ENCODE data around the gene NIPBL. TPM values are rescaled to one million over a fixed set of nuclear protein-coding genes. Genes with fewer than 3 reads are reported as not detected.
"Not testable (repeated sequence)": the region's sequence is repeated elsewhere in the genome, so short reads cannot be mapped to it uniquely, and the experiment has no call there.

NIPBL gene
- 10 to 100 TPM; 16.2 to 55.1 (median 26.0) TPM for total RNA-seq

GRCh38 chr5:36876299-36876964 is at the start of gene NIPBL:
Gene NIPBL, plus strand, starts transcription at chr5:36876769. Its CDS starts 76,928 bp downstream, at chr5:36953697.
- peak; percentile 67 to 80 (median 74) for ATAC-seq (replicated peaks in 6 of 8)
- Histone ChIP-seq H3K4me1 (replicated peaks in 1 of 2) (peaks cover 10 to 35% of the 10 kb centered on the region in 2 donors), H3K4me3 (peak within 1 kb of the TSS; percentile 64 to 95 (median 78)), H3K27ac (peak within 1 kb of the TSS; percentile 89 to 94)
- in situ Hi-C loops (cut with MboI; ENCODE audit: low pct_unique_long_range_greater_than_20kb in 2 of 9, low sequenced_read_pairs in 9 of 9, unreplicated experiment in 9 of 9): no loop called here
- 0 to 20% (median 1%) methylated on average over 1 to 18 of the region's 73 CpGs; no CpG with 5 or more reads in 4 of the 10 experiments for WGBS, 10 experiments

- Histone ChIP-seq H3K4me3 (no peak overlapping the region), H3K27ac (no peak overlapping the region), H3K4me1 (replicated peaks in 1 of 2) (no peaks in the 10 kb centered on the region)
- ATAC-seq (replicated peaks in 6 of 8): no peak
- whole genome bisulfite sequencing, 10 experiments: 14 to 87% (median 65%) methylated on average over 1 to 2 of the region's 2 CpGs
- in situ Hi-C loops (cut with MboI; ENCODE audit: low pct_unique_long_range_greater_than_20kb in 2 of 9, low sequenced_read_pairs in 9 of 9, unreplicated experiment in 9 of 9): no loop called here
Observed at GRCh38 chr5:36832274-36832673, 44.3 kb upstream of the NIPBL start.

- Histone ChIP-seq H3K4me1 (replicated peaks in 1 of 2) (no peaks in the 10 kb centered on the region), H3K27ac (no peak overlapping the region), H3K4me3 (no peak overlapping the region)
- whole genome bisulfite sequencing, 10 experiments: 10 to 80% (median 27%) methylated on average over 1 of the region's 1 CpG; no CpG with 5 or more reads in 2 of the 10 experiments
- in situ Hi-C loops (cut with MboI; ENCODE audit: low pct_unique_long_range_greater_than_20kb in 2 of 9, low sequenced_read_pairs in 9 of 9, unreplicated experiment in 9 of 9): no loop called here
- ATAC-seq (replicated peaks in 6 of 8): no peak
Observed at GRCh38 chr5:36836831-36837230, 39.7 kb upstream of the NIPBL start.

GRCh38 chr5:36839489-36840476 is 36.8 kb upstream of the NIPBL start:
- peak in 3 of 8 experiments; percentile 53 to 88 (median 57) for ATAC-seq (replicated peaks in 6 of 8)
- in situ Hi-C loops (cut with MboI; ENCODE audit: low pct_unique_long_range_greater_than_20kb in 2 of 9, low sequenced_read_pairs in 9 of 9, unreplicated experiment in 9 of 9): no loop called here
- Histone ChIP-seq H3K4me3 (no peak overlapping the region), H3K27ac (no peak overlapping the region), H3K4me1 (replicated peaks in 1 of 2) (no peaks in the 10 kb centered on the region)
- 0 to 96% (median 83%) methylated on average over 2 to 5 of the region's 5 CpGs; no CpG with 5 or more reads in 1 of the 10 experiments for WGBS, 10 experiments

GRCh38 chr5:36841677-36842076 is 34.9 kb upstream of the NIPBL start:
- no peak for ATAC-seq (replicated peaks in 6 of 8)
- in situ Hi-C loops (cut with MboI; ENCODE audit: low pct_unique_long_range_greater_than_20kb in 2 of 9, low sequenced_read_pairs in 9 of 9, unreplicated experiment in 9 of 9): no loop called here
- H3K4me3 ChIP-seq: no peak overlapping the region
- H3K4me1 ChIP-seq (replicated peaks in 1 of 2): no peaks in the 10 kb centered on the region
- 9 to 67% (median 47%) methylated on average over 1 of the region's 1 CpG; no CpG with 5 or more reads in 4 of the 10 experiments for WGBS, 10 experiments
- H3K27ac ChIP-seq: no peak overlapping the region

- Histone ChIP-seq H3K4me3 (no peak overlapping the region), H3K4me1 (replicated peaks in 1 of 2) (no peaks in the 10 kb centered on the region), H3K27ac (no peak overlapping the region)
- in situ Hi-C loops (cut with MboI; ENCODE audit: low pct_unique_long_range_greater_than_20kb in 2 of 9, low sequenced_read_pairs in 9 of 9, unreplicated experiment in 9 of 9): no loop called here
- ATAC-seq (replicated peaks in 6 of 8): no peak
- 0 to 57% (median 11%) methylated on average over 1 of the region's 1 CpG; no CpG with 5 or more reads in 3 of the 10 experiments for WGBS, 10 experiments
Observed at GRCh38 chr5:36842087-36842486, 34.5 kb upstream of the NIPBL start.

- 19 to 83% (median 63%) methylated on average over 2 to 5 of the region's 5 CpGs for WGBS, 10 experiments
- ATAC-seq (replicated peaks in 6 of 8): no peak
- in situ Hi-C loops (cut with MboI; ENCODE audit: low pct_unique_long_range_greater_than_20kb in 2 of 9, low sequenced_read_pairs in 9 of 9, unreplicated experiment in 9 of 9): no loop called here
- no peak overlapping the region for H3K27ac ChIP-seq
- H3K4me3 ChIP-seq: no peak overlapping the region
- no peaks in the 10 kb centered on the region for H3K4me1 ChIP-seq (replicated peaks in 1 of 2)
Observed at GRCh38 chr5:36844305-36844704, 32.3 kb upstream of the NIPBL start.

- ATAC-seq (replicated peaks in 6 of 8); H3K4me3 ChIP-seq; H3K4me1 ChIP-seq (replicated peaks in 1 of 2); H3K27ac ChIP-seq; in situ Hi-C loops (cut with MboI; ENCODE audit: low pct_unique_long_range_greater_than_20kb in 2 of 9, low sequenced_read_pairs in 9 of 9, unreplicated experiment in 9 of 9): not testable (repeated sequence)
- 32 to 100% (median 77%) methylated on average over 1 to 3 of the region's 3 CpGs; no CpG with 5 or more reads in 1 of the 10 experiments for WGBS, 10 experiments
Observed at GRCh38 chr5:36848545-36848944, 28.0 kb upstream of the NIPBL start.

GRCh38 chr5:36852903-36853302 is 23.7 kb upstream of the NIPBL start:
- WGBS, 10 experiments: 83 to 100% (median 86%) methylated on average over 1 to 4 of the region's 6 CpGs; no CpG with 5 or more reads in 6 of the 10 experiments
- not testable (repeated sequence) for H3K27ac ChIP-seq; ATAC-seq (replicated peaks in 6 of 8); H3K4me1 ChIP-seq (replicated peaks in 1 of 2); H3K4me3 ChIP-seq
- in situ Hi-C loops (cut with MboI; ENCODE audit: low pct_unique_long_range_greater_than_20kb in 2 of 9, low sequenced_read_pairs in 9 of 9, unreplicated experiment in 9 of 9): loop anchor here in 2 of 9 experiments (25.0 kb wide), 1 partner anchor 116 kb away; no protein-coding TSS in a partner anchor

- Histone ChIP-seq H3K4me3 (no peak overlapping the region), H3K27ac (no peak overlapping the region), H3K4me1 (replicated peaks in 1 of 2) (no peaks in the 10 kb centered on the region)
- WGBS, 10 experiments: 71 to 96% (median 85%) methylated on average over 3 to 16 of the region's 16 CpGs
- in situ Hi-C loops (cut with MboI; ENCODE audit: low pct_unique_long_range_greater_than_20kb in 2 of 9, low sequenced_read_pairs in 9 of 9, unreplicated experiment in 9 of 9): loop anchor here in 2 of 9 experiments (25.0 kb wide), 1 partner anchor 117 kb away; no protein-coding TSS in a partner anchor
- ATAC-seq (replicated peaks in 6 of 8): no peak
Observed at GRCh38 chr5:36854402-36855140, 22.0 kb upstream of the NIPBL start.

GRCh38 chr5:36855141-36855495 is 21.5 kb upstream of the NIPBL start:
- Histone ChIP-seq H3K4me1 (replicated peaks in 1 of 2) (no peaks in the 10 kb centered on the region), H3K4me3 (no peak overlapping the region), H3K27ac (no peak overlapping the region)
- in situ Hi-C loops (cut with MboI; ENCODE audit: low pct_unique_long_range_greater_than_20kb in 2 of 9, low sequenced_read_pairs in 9 of 9, unreplicated experiment in 9 of 9): loop anchor here in 2 of 9 experiments (25.0 kb wide), 1 partner anchor 118 kb away; no protein-coding TSS in a partner anchor
- 55 to 100% (median 89%) methylated on average over 1 to 10 of the region's 10 CpGs; no CpG with 5 or more reads in 2 of the 10 experiments for WGBS, 10 experiments
- ATAC-seq (replicated peaks in 6 of 8): no peak

- in situ Hi-C loops (cut with MboI; ENCODE audit: low pct_unique_long_range_greater_than_20kb in 2 of 9, low sequenced_read_pairs in 9 of 9, unreplicated experiment in 9 of 9): loop anchor here in 2 of 9 experiments (25.0 kb wide), 1 partner anchor 125 kb away; no protein-coding TSS in a partner anchor
- no peak overlapping the region for H3K27ac ChIP-seq
- no peak for ATAC-seq (replicated peaks in 6 of 8)
- no peaks in the 10 kb centered on the region for H3K4me1 ChIP-seq (replicated peaks in 1 of 2)
- WGBS, 10 experiments: 73 to 100% (median 100%) methylated on average over 1 of the region's 1 CpG; no CpG with 5 or more reads in 3 of the 10 experiments
- H3K4me3 ChIP-seq: no peak overlapping the region
Observed at GRCh38 chr5:36861871-36862270, 14.7 kb upstream of the NIPBL start.

Measured in motor neuron (in vitro differentiated cells).